ENCODE results near the gene USP6NL. TPM values are rescaled to one million over a fixed set of nuclear protein-coding genes. Genes with fewer than 3 reads are reported as not detected.

The USP6NL gene
- total and polyA plus RNA-seq, 2 of the 8 experiments (the other 6 are each of a cell fraction or from before 2014, with no cell fraction given): 10.9 to 28.8 TPM

DNA sequence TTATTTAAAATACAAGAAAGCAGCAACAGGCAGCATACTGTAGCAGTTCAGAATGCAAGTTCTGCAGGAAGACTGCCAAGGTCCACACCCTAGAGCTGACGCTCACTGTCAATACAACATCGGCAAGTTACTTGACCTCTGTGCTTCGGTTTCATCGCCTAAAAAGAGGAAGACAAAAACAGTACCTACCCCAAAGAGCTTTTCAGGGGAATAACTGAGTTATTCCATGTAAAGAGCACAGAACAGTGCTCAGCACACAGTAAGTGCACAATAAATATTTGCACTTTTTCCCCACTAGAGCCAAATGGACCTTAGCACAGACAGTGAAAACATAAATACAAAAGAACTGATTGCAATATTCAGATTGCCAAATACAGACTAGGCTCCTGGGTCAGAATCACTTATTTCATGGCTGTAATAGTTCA, 88.6 kb downstream of the USP6NL start:
- WGBS, 2 experiments (ENCODE audit: extremely low coverage in 1 of 2, insufficient coverage in 1 of 2, insufficient read length in 1 of 2, insufficient replicate concordance in 2 of 2, low coverage in 1 of 2, low lambda C conversion rate in 2 of 2, missing lambda C conversion rate in 1 of 2): 94% methylated on average over 4 of the region's 4 CpGs; no CpG with 5 or more reads in 1 of the 2 experiments
- H3K23ac ChIP-seq (ENCODE audit: insufficient read length): no peak overlapping the region
- no peak overlapping the region for H4K8ac ChIP-seq (ENCODE audit: extremely low read depth, insufficient read depth, low read length)
- H3K56ac ChIP-seq (replicated peaks; ENCODE audit: insufficient read length, low read depth, low read length): no peak overlapping the region
- H3K18ac ChIP-seq (ENCODE audit: extremely low read depth, low read length): no peak overlapping the region
- no peak overlapping the region for H4K91ac ChIP-seq (replicated peaks; ENCODE audit: insufficient read length, low read length)
- H4K20me1 ChIP-seq (replicated peaks in 1 of 2; ENCODE audit: control insufficient read depth in 1 of 2, insufficient read depth in 2 of 2, low read length in 2 of 2): peaks cover 0 to 5% of the 10 kb centered on the region in 2 experiments
- H3K27me3 ChIP-seq (replicated peaks in 1 of 4; ENCODE audit: control insufficient read depth in 3 of 4, extremely low read depth in 1 of 4, insufficient read depth in 3 of 4, low read length in 3 of 4): no peaks in the 10 kb centered on the region
- H3K4me3 ChIP-seq (ENCODE audit: extremely low read depth in 1 of 4, insufficient read depth in 2 of 4, low read depth in 3 of 4, low read length in 4 of 4): no peak overlapping the region
- FAIRE-seq (no peak), DNase-seq (ENCODE audit: low read depth in 1 of 2, low spot score in 2 of 2) (no peak)
- no peak overlapping the region for H3K14ac ChIP-seq (ENCODE audit: insufficient read length)
- no peak overlapping the region for H3K4me2 ChIP-seq (ENCODE audit: insufficient read depth in 1 of 2, low read depth in 2 of 2, low read length in 2 of 2)
- H2BK15ac ChIP-seq (ENCODE audit: low read length): no peak overlapping the region
- H3K9me3 ChIP-seq (ENCODE audit: insufficient read depth in 2 of 2, low read depth in 1 of 2, low read length in 1 of 2): no peaks in the 10 kb centered on the region
- no peak overlapping the region for H2BK5ac ChIP-seq (ENCODE audit: low read depth, low read length)
- no peak overlapping the region for H3K4ac ChIP-seq (replicated peaks; ENCODE audit: insufficient read length, low read depth, low read length)
- ChIA-PET POLR2A (ENCODE audit: partially characterized antibody) (no interaction called here), CTCF (ENCODE audit: partially characterized antibody) (interaction anchor here (0.9 to 1.6 kb wide), 2 partner anchors 97 to 235 kb away, joined by 3 to 7 read pairs; no protein-coding TSS in a partner anchor)
- H3K23me2 ChIP-seq (ENCODE audit: low read depth, low read length): no peaks in the 10 kb centered on the region
- no peak overlapping the region for H2BK120ac ChIP-seq (replicated peaks; ENCODE audit: low read depth, low read length)
- H2BK12ac ChIP-seq (ENCODE audit: low read depth, low read length): no peak overlapping the region
- no peak overlapping the region for H2AFZ ChIP-seq (ENCODE audit: low read length)
- no peak overlapping the region for H3K9ac ChIP-seq (replicated peaks in 1 of 4; ENCODE audit: extremely low read depth in 1 of 4, low read depth in 3 of 4, low read length in 3 of 4)
- no peak overlapping the region for H4K5ac ChIP-seq (ENCODE audit: insufficient read length, low read depth, low read length)
- H3K27ac ChIP-seq (ENCODE audit: low read depth, low read length): no peak overlapping the region
- no peak overlapping the region for H2BK20ac ChIP-seq (ENCODE audit: low read length)
- H3K79me2 ChIP-seq (ENCODE audit: control insufficient read depth in 1 of 2, insufficient read depth in 2 of 2, low read length in 2 of 2): no peaks in the 10 kb centered on the region
- H3K79me1 ChIP-seq (ENCODE audit: low read depth, low read length): peaks cover 2% of the 10 kb centered on the region; the same call in 1 of the 2 replicates
- TF ChIP-seq KDM4A (IDR thresholded peaks at IDR 0.05; ENCODE audit: low read depth, low read length, severe bottlenecking) (no peak), SIX5 (IDR thresholded peaks at IDR 0.05; ENCODE audit: low read depth, low read length) (no peak), CBX8 (IDR thresholded peaks at IDR 0.05; ENCODE audit: borderline replicate concordance, low read depth, low read length) (no peak), JUND (IDR thresholded peaks at IDR 0.05; ENCODE audit: low read length) (no peak), SIN3A (conservative IDR thresholded peaks at IDR 0.05 in 1 of 2, IDR thresholded peaks at IDR 0.05 in 1 of 2; ENCODE audit: low read depth in 1 of 2, low read length in 2 of 2) (no peak), HDAC2 (IDR thresholded peaks at IDR 0.05; ENCODE audit: borderline replicate concordance in 1 of 2, low read depth in 2 of 2, low read length in 2 of 2) (no peak), EZH2 (IDR thresholded peaks at IDR 0.05; ENCODE audit: low read depth, low read length, severe bottlenecking) (no peak), EP300 (IDR thresholded peaks at IDR 0.05; ENCODE audit: borderline replicate concordance in 1 of 2, low read depth in 2 of 2, low read length in 2 of 2) (no peak), GABPA (IDR thresholded peaks at IDR 0.05; ENCODE audit: borderline replicate concordance, insufficient read depth, low read length) (no peak), RNF2 (IDR thresholded peaks at IDR 0.05; ENCODE audit: borderline replicate concordance, low read depth, low read length, missing control alignments, poor library complexity, severe bottlenecking) (no peak), SRF (IDR thresholded peaks at IDR 0.05; ENCODE audit: low read depth, low read length) (no peak)
- TF ChIP-seq, protein P1, sequence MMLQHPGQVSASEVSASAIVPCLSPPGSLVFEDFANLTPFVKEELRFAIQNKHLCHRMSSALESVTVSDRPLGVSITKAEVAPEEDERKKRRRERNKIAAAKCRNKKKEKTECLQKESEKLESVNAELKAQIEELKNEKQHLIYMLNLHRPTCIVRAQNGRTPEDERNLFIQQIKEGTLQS (IDR thresholded peaks at IDR 0.05; ENCODE audit: insufficient read depth, low read depth, low read length): no peak
- no peaks in the 10 kb centered on the region for H3K4me1 ChIP-seq (replicated peaks in 1 of 4; ENCODE audit: control insufficient read depth in 3 of 4, insufficient read depth in 4 of 4, low read length in 3 of 4)
- peaks cover 0 to 3% (median 0%) of the 10 kb centered on the region in 4 experiments; a peak in 2 of 8 replicates for H3K36me3 ChIP-seq (ENCODE audit: control insufficient read depth in 2 of 4, insufficient read depth in 4 of 4, low read length in 3 of 4)
- no peak overlapping the region for H2AK5ac ChIP-seq (ENCODE audit: low read depth, low read length)
